ENCODE results near the gene DPH6.

DPH6 gene

GRCh38 chr15:35540021-35540420 lies 5.9 kb downstream of the DPH6 start:
- no peak for DNase-seq

GRCh38 chr15:35535365-35535916 lies 10.5 kb downstream of the DPH6 start:
- DNase-seq: no peak

GRCh38 chr15:35533130-35534110 lies 12.5 kb downstream of the DPH6 start:
- DNase-seq: no peak

GRCh38 chr15:35530698-35531097 lies 15.3 kb downstream of the DPH6 start:
- no peak for DNase-seq

- no peak for DNase-seq
These were observed 16.2 kb downstream of the DPH6 start for GRCh38 chr15:35529784-35530183.

GRCh38 chr15:35522061-35522460 lies 23.9 kb downstream of the DPH6 start:
- no peak for DNase-seq

GRCh38 chr15:35519541-35520149 lies 26.3 kb downstream of the DPH6 start:
- DNase-seq: no peak

GRCh38 chr15:35519052-35519451 lies 26.9 kb downstream of the DPH6 start:
- no peak for DNase-seq

- no peak for DNase-seq
These were observed 31.2 kb downstream of the DPH6 start for GRCh38 chr15:35514759-35515158.

- no peak for DNase-seq
These were observed 37.9 kb downstream of the DPH6 start for GRCh38 chr15:35507932-35508638.

GRCh38 chr15:35506272-35506870 lies 39.6 kb downstream of the DPH6 start:
- DNase-seq: no peak

GRCh38 chr15:35505809-35506208 lies 40.2 kb downstream of the DPH6 start:
- no peak for DNase-seq

- DNase-seq: no peak
These were observed 40.8 kb downstream of the DPH6 start for GRCh38 chr15:35505141-35505540.

- no peak for DNase-seq
These were observed 46.2 kb downstream of the DPH6 start for GRCh38 chr15:35499723-35500122.

GRCh38 chr15:35496585-35496984 lies 49.4 kb downstream of the DPH6 start:
- no peak for DNase-seq

GRCh38 chr15:35495080-35495479 lies 50.9 kb downstream of the DPH6 start:
- no peak for DNase-seq

- no peak for DNase-seq
These were observed 54.0 kb downstream of the DPH6 start for GRCh38 chr15:35491999-35492398.

- no peak for DNase-seq
These were observed 54.8 kb downstream of the DPH6 start for GRCh38 chr15:35491173-35491572.

- DNase-seq: no peak
These were observed 55.5 kb downstream of the DPH6 start for GRCh38 chr15:35490511-35490910.

GRCh38 chr15:35487417-35487816 lies 58.5 kb downstream of the DPH6 start:
- no peak for DNase-seq

- DNase-seq: no peak
These were observed 59.7 kb downstream of the DPH6 start for GRCh38 chr15:35486296-35486695.

- no peak for DNase-seq
These were observed 60.6 kb downstream of the DPH6 start for GRCh38 chr15:35485411-35485810.
